ENCODE data around the gene ABLIM3. TPM values are rescaled to one million over a fixed set of nuclear protein-coding genes. Genes with fewer than 3 reads are reported as not detected.

Gene ABLIM3
- total RNA-seq, 1 donor from 2014 or later: 30.1 TPM

GRCh38 chr5:149205625-149206523 lies 64.6 kb downstream of the ABLIM3 start:
- TF ChIP-seq, protein P1, sequence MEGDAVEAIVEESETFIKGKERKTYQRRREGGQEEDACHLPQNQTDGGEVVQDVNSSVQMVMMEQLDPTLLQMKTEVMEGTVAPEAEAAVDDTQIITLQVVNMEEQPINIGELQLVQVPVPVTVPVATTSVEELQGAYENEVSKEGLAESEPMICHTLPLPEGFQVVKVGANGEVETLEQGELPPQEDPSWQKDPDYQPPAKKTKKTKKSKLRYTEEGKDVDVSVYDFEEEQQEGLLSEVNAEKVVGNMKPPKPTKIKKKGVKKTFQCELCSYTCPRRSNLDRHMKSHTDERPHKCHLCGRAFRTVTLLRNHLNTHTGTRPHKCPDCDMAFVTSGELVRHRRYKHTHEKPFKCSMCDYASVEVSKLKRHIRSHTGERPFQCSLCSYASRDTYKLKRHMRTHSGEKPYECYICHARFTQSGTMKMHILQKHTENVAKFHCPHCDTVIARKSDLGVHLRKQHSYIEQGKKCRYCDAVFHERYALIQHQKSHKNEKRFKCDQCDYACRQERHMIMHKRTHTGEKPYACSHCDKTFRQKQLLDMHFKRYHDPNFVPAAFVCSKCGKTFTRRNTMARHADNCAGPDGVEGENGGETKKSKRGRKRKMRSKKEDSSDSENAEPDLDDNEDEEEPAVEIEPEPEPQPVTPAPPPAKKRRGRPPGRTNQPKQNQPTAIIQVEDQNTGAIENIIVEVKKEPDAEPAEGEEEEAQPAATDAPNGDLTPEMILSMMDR (conservative IDR thresholded peaks at IDR 0.05; ENCODE audit: low read depth, low read length): no peak
- DNase-seq (ENCODE audit: low read depth): no peak
- H3K4me3 ChIP-seq (ENCODE audit: low read depth, low read length): no peak overlapping the region

GRCh38 chr5:149206524-149207141 lies 65.3 kb downstream of the ABLIM3 start:
- no peak for DNase-seq (ENCODE audit: low read depth)
- H3K4me3 ChIP-seq (ENCODE audit: low read depth, low read length): no peak overlapping the region
- TF ChIP-seq, protein P1 (conservative IDR thresholded peaks at IDR 0.05; ENCODE audit: low read depth, low read length): no peak

- TF ChIP-seq, protein P1 (conservative IDR thresholded peaks at IDR 0.05; ENCODE audit: low read depth, low read length): no peak
- no peak for DNase-seq (ENCODE audit: low read depth)
- no peak overlapping the region for H3K4me3 ChIP-seq (ENCODE audit: low read depth, low read length)
Observed at GRCh38 chr5:149207831-149208230, 66.5 kb downstream of the ABLIM3 start.

DNA sequence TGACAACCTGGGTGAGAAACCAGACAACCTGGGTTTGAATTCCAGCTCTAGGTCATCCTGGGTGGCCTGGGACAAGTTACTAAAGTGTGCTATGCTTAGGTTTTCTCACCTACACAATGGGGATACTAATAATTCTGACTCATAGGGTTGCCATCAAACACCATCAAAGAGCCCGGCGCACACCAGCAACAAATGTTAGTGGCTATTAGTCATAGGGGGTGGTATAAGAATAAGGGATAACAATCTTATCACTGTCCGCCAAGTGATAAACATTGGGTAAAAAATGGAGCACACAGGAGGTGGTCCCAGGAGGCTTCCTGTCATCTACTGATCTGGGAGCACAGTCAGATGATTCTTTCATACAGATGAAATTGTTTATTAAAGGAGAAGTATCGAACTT lies 68.9 kb downstream of the ABLIM3 start:
- TF ChIP-seq, protein P1 (conservative IDR thresholded peaks at IDR 0.05; ENCODE audit: low read depth, low read length): no peak
- DNase-seq (ENCODE audit: low read depth): no peak
- no peak overlapping the region for H3K4me3 ChIP-seq (ENCODE audit: low read depth, low read length)

DNA sequence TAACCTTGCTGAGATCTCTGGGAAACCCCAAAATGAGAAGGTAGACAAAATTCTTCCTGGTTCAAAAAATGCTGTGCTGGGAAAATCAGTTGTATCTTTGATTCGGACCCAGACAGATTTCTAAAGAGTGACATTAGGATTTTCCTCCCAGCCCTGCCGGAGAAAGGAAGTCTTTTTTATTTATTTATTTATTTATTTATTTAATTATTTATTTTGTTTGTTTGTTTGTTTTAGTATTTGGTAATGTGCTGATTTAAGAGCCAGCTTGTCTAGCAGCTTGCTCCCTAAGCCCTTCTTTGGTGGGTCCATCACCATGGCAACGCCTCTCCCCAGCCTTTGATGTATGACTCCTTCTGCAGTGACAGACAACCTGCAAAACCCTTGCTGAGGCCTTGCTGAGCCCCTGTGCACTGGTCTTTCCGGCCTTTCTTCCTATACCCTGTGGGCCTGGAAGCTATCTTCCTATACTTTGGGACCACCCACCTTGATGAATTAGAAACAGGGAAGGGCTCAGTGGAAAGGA lies 69.7 kb downstream of the ABLIM3 start:
- DNase-seq (ENCODE audit: low read depth): no peak
- no peak overlapping the region for H3K4me3 ChIP-seq (ENCODE audit: low read depth, low read length)
- TF ChIP-seq, protein P1 (conservative IDR thresholded peaks at IDR 0.05; ENCODE audit: low read depth, low read length): no peak

GRCh38 chr5:149211566-149211965 lies 70.3 kb downstream of the ABLIM3 start:
- TF ChIP-seq, protein P1 (conservative IDR thresholded peaks at IDR 0.05; ENCODE audit: low read depth, low read length): no peak
- no peak for DNase-seq (ENCODE audit: low read depth)
- no peak overlapping the region for H3K4me3 ChIP-seq (ENCODE audit: low read depth, low read length)

Measured in epithelial cell of proximal tubule (primary cell).